GM21619 (cell line): ENCODE data around the gene ZNF771.
A peak's percentile ranks its signal among the peaks of the same experiment; 100 is the strongest.

Source experiments
- ATAC-seq: cut with Tn5 transposase; IDR thresholded peaks from one replicate; pipeline ENCODE4 v1.9.1; 2021; ENCODE audit not compliant: unreplicated experiment

The ZNF771 gene

GRCh38 chr16:30397776-30398660 is 9.4 kb upstream of the ZNF771 start:
- no peak for ATAC-seq

GRCh38 chr16:30398661-30399434 is 8.6 kb upstream of the ZNF771 start:
- ATAC-seq, result no peak

- no peak for ATAC-seq
Observed at GRCh38 chr16:30399435-30400186, 7.8 kb upstream of the ZNF771 start.

GRCh38 chr16:30401768-30402425 is 5.5 kb upstream of the ZNF771 start:
- ATAC-seq, result no peak

GRCh38 chr16:30406795-30407101 is 658 bp upstream of the ZNF771 start:
- no peak for ATAC-seq

GRCh38 chr16:30407804-30408534 is 563 bp downstream of the ZNF771 start:
- ATAC-seq, result no peak

GRCh38 chr16:30409125-30410060 is 2.0 kb downstream of the ZNF771 start:
- ATAC-seq, result peak; percentile 38

- no peak for ATAC-seq
Observed at GRCh38 chr16:30413112-30413806, 5.9 kb downstream of the ZNF771 start.

- no peak for ATAC-seq
Observed at GRCh38 chr16:30414159-30414558, 6.8 kb downstream of the ZNF771 start.

- no peak for ATAC-seq
Observed at GRCh38 chr16:30416047-30416603, 8.7 kb downstream of the ZNF771 start.

- no peak for ATAC-seq
Observed at GRCh38 chr16:30416624-30417528, 9.5 kb downstream of the ZNF771 start.

- peak; percentile 77 for ATAC-seq
Observed at GRCh38 chr16:30417529-30418349, 10.3 kb downstream of the ZNF771 start.

- no peak for ATAC-seq
Observed at GRCh38 chr16:30418350-30419181, 11.2 kb downstream of the ZNF771 start.

GRCh38 chr16:30421010-30421409 is 13.6 kb downstream of the ZNF771 start:
- no peak for ATAC-seq

- ATAC-seq, result no peak
Observed at GRCh38 chr16:30428055-30428454, 20.6 kb downstream of the ZNF771 start.

GRCh38 chr16:30429418-30429677 is 21.9 kb downstream of the ZNF771 start:
- peak; percentile 10 for ATAC-seq
